ENCODE data around the gene CD4. TPM values are rescaled to one million over a fixed set of nuclear protein-coding genes. Genes with fewer than 3 reads are reported as not detected.

Gene CD4
- polyA plus RNA-seq, 1 of the 3 experiments (the other 2 are of a cell fraction): 0.02 TPM

DNA sequence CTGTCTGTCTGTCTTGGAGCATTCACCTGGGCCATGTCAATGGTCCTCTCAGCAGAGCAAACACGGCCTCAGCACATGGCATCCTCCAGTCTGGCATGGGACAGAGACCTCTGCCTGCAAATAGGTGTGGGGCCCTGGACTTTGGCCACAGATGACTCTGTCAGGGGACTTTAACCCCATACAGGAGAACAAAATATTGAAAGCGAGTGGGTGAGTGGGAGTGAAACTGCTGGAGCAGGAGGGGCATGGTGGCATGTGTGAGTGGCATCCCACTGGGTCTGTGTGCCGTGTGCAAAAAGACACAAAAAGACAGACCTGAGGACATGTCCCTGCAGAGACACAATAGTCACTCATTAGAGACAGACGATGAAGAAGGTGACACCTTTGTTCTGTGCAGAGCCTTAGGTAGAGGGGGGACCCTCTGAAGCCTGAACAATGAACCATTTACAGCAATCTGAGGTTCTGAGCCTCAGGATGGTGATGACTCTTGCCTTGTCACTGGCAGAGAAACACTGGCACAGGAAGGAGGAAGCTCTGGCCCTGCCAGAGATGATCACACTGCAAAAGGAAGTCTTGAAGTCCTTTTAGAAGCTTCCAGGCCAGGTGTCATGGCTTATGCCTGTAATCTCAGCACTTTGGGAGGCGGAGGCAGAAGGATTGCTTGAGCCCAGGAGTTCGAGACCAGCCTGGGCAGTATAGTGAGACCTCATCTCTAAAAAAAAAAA lies 9.5 kb upstream of the CD4 start (continued):
- no peak for TF ChIP-seq FOXM1 (IDR thresholded peaks at IDR 0.05; ENCODE audit: low read depth)

DNA sequence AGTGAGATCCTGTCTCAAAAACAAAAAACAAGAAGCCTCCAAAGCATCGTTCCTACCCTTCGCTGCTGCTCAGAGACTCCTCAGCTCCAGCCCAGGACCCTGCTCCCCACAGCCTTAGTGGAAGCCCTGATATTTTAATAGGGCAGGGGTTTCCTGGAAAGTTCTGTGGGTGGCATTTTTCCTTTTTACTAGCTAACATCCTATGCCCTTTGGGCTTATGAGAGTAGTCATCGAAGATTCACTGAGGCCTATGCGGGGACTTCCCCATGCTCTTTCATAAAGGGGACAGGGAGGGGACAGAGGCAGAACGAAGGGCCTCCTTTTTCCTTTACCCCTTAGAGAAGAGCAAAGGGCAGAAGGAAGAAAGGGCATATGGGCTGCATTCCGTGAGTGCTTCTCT lies 8.8 kb upstream of the CD4 start:
- WGBS (ENCODE audit: low lambda C conversion rate): 90% methylated on average over 6 of the region's 6 CpGs
- no peak overlapping the region for H3K9ac ChIP-seq
- H2AFZ ChIP-seq (ENCODE audit: low read depth): no peak overlapping the region
- no peaks in the 10 kb centered on the region for H3K9me3 ChIP-seq
- no peak for TF ChIP-seq CTCF (IDR thresholded peaks at IDR 0.05)
- TF ChIP-seq IRF3 (IDR thresholded peaks at IDR 0.05; ENCODE audit: low read depth, low read length): no peak
- TF ChIP-seq MEF2A (IDR thresholded peaks at IDR 0.05; ENCODE audit: borderline replicate concordance, low read depth): no peak
- TF ChIP-seq POLR2AphosphoS5 (IDR thresholded peaks at IDR 0.05; ENCODE audit: low read depth, low read length): no peak
- no peak for TF ChIP-seq JUND (IDR thresholded peaks at IDR 0.05)
- TF ChIP-seq MAX (IDR thresholded peaks at IDR 0.05; ENCODE audit: low read depth): no peak
- peaks cover 7% of the 10 kb centered on the region for H3F3A ChIP-seq (replicated peaks; ENCODE audit: insufficient read depth)
- ChIA-PET CTCF (interaction anchor here (0.7 to 7.7 kb wide), 11 partner anchors 9 to 89 kb away, joined by 3 to 91 read pairs (median 4); partner anchors contain the start of genes CD4, GPR162, MLF2 and PTMS), POLR2A (interaction anchor here (1.3 kb wide), 1 partner anchor 27 kb away, joined by 4 read pairs; no protein-coding TSS in a partner anchor)
- peaks cover 0 to 8% of the 10 kb centered on the region in 2 experiments; a peak in 1 of 4 replicates for H3K4me1 ChIP-seq (ENCODE audit: control insufficient read depth in 1 of 2, insufficient read depth in 2 of 2, low read depth in 1 of 2, low read length in 1 of 2)
- H3K36me3 ChIP-seq (replicated peaks in 1 of 2; ENCODE audit: control insufficient read depth in 1 of 2, insufficient read depth in 2 of 2, low read length in 1 of 2): peaks cover 3 to 4% of the 10 kb centered on the region in 2 experiments
- no peaks in the 10 kb centered on the region for H4K20me1 ChIP-seq (ENCODE audit: insufficient read depth)
- H3K27me3 ChIP-seq (ENCODE audit: insufficient read depth): no peaks in the 10 kb centered on the region
- no peak for DNase-seq
- no peaks in the 10 kb centered on the region for H3K9me2 ChIP-seq
- no peak overlapping the region for H3K4me2 ChIP-seq
- H3K27ac ChIP-seq (ENCODE audit: low read depth in 2 of 2, low read length in 1 of 2): no peak overlapping the region
- H3K79me2 ChIP-seq (ENCODE audit: insufficient read depth): no peaks in the 10 kb centered on the region
- no peak overlapping the region for H3K4me3 ChIP-seq (ENCODE audit: low read depth in 2 of 2, low read length in 1 of 2)

DNA sequence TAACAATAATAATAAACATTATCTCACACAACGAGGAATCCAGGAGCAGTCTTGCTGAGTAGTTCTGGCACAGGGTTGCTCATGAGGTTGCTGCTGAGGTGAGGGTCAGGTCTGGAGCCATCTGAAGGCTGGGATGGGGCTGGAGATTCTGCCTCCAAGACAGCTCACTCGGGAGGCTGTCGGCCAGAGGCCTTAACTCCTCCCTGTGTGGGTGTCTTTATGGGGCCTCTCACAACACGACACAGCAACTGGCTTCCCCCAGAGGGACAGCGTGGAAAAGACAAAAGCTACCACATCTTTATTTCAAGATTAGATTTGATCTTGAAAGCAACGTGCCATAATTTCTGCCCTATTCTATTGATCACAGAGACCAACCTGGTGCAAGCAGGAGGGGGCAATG lies 7.2 kb upstream of the CD4 start:
- 76% methylated on average over 6 of the region's 6 CpGs for WGBS (ENCODE audit: low lambda C conversion rate)
- no peak overlapping the region for H2AFZ ChIP-seq (ENCODE audit: low read depth)

More for the DNA sequence above, 7.2 kb upstream of the CD4 start:
- Histone ChIP-seq H3K9me3 (no peaks in the 10 kb centered on the region), H3K4me1 (ENCODE audit: control insufficient read depth in 1 of 2, insufficient read depth in 2 of 2, low read depth in 1 of 2, low read length in 1 of 2) (peaks cover 0 to 8% of the 10 kb centered on the region in 2 experiments; a peak in 1 of 4 replicates), H3K27ac (ENCODE audit: low read depth in 2 of 2, low read length in 1 of 2) (no peak overlapping the region), H3K9ac (no peak overlapping the region), H3K36me3 (replicated peaks in 1 of 2; ENCODE audit: control insufficient read depth in 1 of 2, insufficient read depth in 2 of 2, low read length in 1 of 2) (no peaks in the 10 kb centered on the region), H3K79me2 (ENCODE audit: insufficient read depth) (no peaks in the 10 kb centered on the region), H3F3A (replicated peaks; ENCODE audit: insufficient read depth) (peaks cover 7% of the 10 kb centered on the region), H3K9me2 (no peaks in the 10 kb centered on the region), H3K4me3 (ENCODE audit: low read depth in 2 of 2, low read length in 1 of 2) (no peak overlapping the region), H3K4me2 (no peak overlapping the region), H4K20me1 (ENCODE audit: insufficient read depth) (no peaks in the 10 kb centered on the region), H3K27me3 (ENCODE audit: insufficient read depth) (no peaks in the 10 kb centered on the region)
- ChIA-PET CTCF (interaction anchor here (1.0 to 7.7 kb wide), 5 partner anchors 24 to 87 kb away, joined by 3 to 74 read pairs (median 3); partner anchors contain the start of genes GPR162 and MLF2), POLR2A (no interaction called here)
- no peak for DNase-seq
- TF ChIP-seq RAD21 (IDR thresholded peaks at IDR 0.05; ENCODE audit: low read length) (no peak), MXI1 (IDR thresholded peaks at IDR 0.05; ENCODE audit: low read depth, low read length) (no peak), IRF3 (IDR thresholded peaks at IDR 0.05; ENCODE audit: low read depth, low read length) (no peak), EZH2phosphoT487 (IDR thresholded peaks at IDR 0.05; ENCODE audit: borderline replicate concordance, low read depth) (no peak), CHD2 (IDR thresholded peaks at IDR 0.05; ENCODE audit: low read length, partially characterized antibody) (no peak), FOSL2 (IDR thresholded peaks at IDR 0.05; ENCODE audit: borderline replicate concordance, low read depth) (no peak), EP300 (IDR thresholded peaks at IDR 0.05; ENCODE audit: borderline replicate concordance in 1 of 2, low read depth in 1 of 2, low read length in 1 of 2) (no peak), FOXJ3 (CRISPR knock-in tag; IDR thresholded peaks at IDR 0.05) (no peak)
- TF ChIP-seq, protein P1, sequence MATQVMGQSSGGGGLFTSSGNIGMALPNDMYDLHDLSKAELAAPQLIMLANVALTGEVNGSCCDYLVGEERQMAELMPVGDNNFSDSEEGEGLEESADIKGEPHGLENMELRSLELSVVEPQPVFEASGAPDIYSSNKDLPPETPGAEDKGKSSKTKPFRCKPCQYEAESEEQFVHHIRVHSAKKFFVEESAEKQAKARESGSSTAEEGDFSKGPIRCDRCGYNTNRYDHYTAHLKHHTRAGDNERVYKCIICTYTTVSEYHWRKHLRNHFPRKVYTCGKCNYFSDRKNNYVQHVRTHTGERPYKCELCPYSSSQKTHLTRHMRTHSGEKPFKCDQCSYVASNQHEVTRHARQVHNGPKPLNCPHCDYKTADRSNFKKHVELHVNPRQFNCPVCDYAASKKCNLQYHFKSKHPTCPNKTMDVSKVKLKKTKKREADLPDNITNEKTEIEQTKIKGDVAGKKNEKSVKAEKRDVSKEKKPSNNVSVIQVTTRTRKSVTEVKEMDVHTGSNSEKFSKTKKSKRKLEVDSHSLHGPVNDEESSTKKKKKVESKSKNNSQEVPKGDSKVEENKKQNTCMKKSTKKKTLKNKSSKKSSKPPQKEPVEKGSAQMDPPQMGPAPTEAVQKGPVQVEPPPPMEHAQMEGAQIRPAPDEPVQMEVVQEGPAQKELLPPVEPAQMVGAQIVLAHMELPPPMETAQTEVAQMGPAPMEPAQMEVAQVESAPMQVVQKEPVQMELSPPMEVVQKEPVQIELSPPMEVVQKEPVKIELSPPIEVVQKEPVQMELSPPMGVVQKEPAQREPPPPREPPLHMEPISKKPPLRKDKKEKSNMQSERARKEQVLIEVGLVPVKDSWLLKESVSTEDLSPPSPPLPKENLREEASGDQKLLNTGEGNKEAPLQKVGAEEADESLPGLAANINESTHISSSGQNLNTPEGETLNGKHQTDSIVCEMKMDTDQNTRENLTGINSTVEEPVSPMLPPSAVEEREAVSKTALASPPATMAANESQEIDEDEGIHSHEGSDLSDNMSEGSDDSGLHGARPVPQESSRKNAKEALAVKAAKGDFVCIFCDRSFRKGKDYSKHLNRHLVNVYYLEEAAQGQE (IDR thresholded peaks at IDR 0.05; ENCODE audit: low read depth, low read length): no peak
